ENCODE results near the gene KIF12. TPM values are rescaled to one million over a fixed set of nuclear protein-coding genes. Genes with fewer than 3 reads are reported as not detected.

Gene KIF12
- total and polyA plus RNA-seq, 4 experiments from 2014 or later = not detected

DNA sequence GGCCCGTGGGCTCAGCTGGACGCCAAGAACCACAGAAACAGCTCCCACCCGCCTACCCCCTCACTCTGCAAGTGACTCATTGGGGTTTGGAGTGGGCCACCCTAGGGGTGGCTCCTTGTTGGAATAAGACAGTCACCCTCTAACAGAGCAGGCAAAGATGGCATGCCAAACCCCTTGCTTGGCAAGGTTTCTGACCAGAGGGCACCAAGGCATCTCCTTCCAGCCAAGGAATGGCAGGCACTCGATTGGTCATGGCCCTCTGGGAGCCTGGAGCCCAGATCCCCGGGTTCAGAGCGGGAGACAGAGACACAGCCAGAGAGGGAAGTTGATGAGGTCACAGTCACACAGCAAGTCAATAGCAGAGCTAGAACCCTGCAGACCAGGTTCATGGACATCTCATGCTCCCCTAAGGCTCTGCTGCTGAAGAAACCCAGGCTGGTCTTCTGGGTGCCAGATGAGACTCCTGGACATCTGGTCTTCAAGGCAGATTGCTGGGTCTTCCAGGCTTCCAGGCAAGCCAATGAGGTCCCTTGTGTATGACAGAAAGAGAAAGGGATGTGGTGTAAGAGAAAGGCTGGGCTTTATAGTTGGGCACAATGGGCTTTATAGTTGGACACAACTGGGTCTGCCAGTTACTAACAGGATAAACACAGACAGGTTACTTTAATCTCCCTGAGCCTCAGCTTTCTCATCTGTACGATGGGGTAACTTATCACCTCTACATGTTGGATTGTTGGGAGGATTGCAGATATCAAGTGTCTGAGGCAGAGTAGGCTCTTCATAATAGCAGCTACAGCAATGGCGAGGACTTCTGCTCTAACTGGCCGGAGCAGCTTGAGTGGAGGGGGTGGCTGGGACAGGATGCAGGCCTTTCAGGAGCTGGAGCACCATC, 23.3 kb upstream of the KIF12 start:
- POLR2A ChIA-PET (ENCODE audit: partially characterized antibody) = no interaction called here
- peaks cover 9 to 15% of the 10 kb centered on the region in 2 donors for H3K27me3 Mint-ChIP-seq
- no peak overlapping the region for H3K4me3 ChIP-seq (ENCODE audit: low read length in 2 of 2)

GRCh38 chr9:114121227-114122135, 22.4 kb upstream of the KIF12 start:
- H3K36me3 Mint-ChIP-seq = no peaks in the 10 kb centered on the region
- H3K4me3 ChIP-seq (ENCODE audit: low read length in 2 of 2) = no peak overlapping the region
- H3K9me3 ChIP-seq (ENCODE audit: control insufficient read depth in 1 of 2, low read length in 2 of 2) = no peaks in the 10 kb centered on the region
- peaks cover 0 to 4% (median 0%) of the 10 kb centered on the region in 8 donors for H3K9me3 Mint-ChIP-seq
- intact Hi-C loops (cut with micrococcal nuclease) = no loop called here
- no peak for DNase-seq
- H3K27ac ChIP-seq (ENCODE audit: low read depth, low read length) = no peak overlapping the region
- H3K4me1 Mint-ChIP-seq = peaks cover 0 to 1% (median 0%) of the 10 kb centered on the region in 4 donors
- H3K27me3 Mint-ChIP-seq = peaks cover 13 to 18% of the 10 kb centered on the region in 2 donors
- ChIA-PET CTCF (ENCODE audit: partially characterized antibody) (no interaction called here), POLR2A (ENCODE audit: partially characterized antibody) (no interaction called here)
- no peak overlapping the region for H3K4me3 Mint-ChIP-seq
- no peaks in the 10 kb centered on the region for H3K27me3 ChIP-seq (ENCODE audit: insufficient read depth, low read length)
- H3K4me1 ChIP-seq (ENCODE audit: insufficient read depth, low read length) = no peaks in the 10 kb centered on the region
- no peak overlapping the region for H3K27ac Mint-ChIP-seq
- no peaks in the 10 kb centered on the region for H3K36me3 ChIP-seq (ENCODE audit: insufficient read depth, low read length)

More for the DNA sequence above, 23.3 kb upstream of the KIF12 start:
- H3K4me1 Mint-ChIP-seq = peaks cover 0 to 1% (median 0%) of the 10 kb centered on the region in 4 donors
- Histone ChIP-seq H3K27ac (ENCODE audit: low read depth, low read length) (no peak overlapping the region), H3K4me1 (ENCODE audit: insufficient read depth, low read length) (no peaks in the 10 kb centered on the region), H3K36me3 (ENCODE audit: insufficient read depth, low read length) (no peaks in the 10 kb centered on the region), H3K9me3 (ENCODE audit: control insufficient read depth in 1 of 2, low read length in 2 of 2) (peaks cover 0 to 1% of the 10 kb centered on the region in 2 donors), H3K27me3 (ENCODE audit: insufficient read depth, low read length) (no peaks in the 10 kb centered on the region)
- no peak for DNase-seq
- peaks cover 0 to 8% (median 4%) of the 10 kb centered on the region in 8 donors for H3K9me3 Mint-ChIP-seq
- CTCF ChIA-PET (ENCODE audit: partially characterized antibody) = no interaction called here
- intact Hi-C loops (cut with micrococcal nuclease) = no loop called here
- no peak overlapping the region for H3K4me3 Mint-ChIP-seq
- no peaks in the 10 kb centered on the region for H3K36me3 Mint-ChIP-seq
- H3K27ac Mint-ChIP-seq = no peak overlapping the region

DNA sequence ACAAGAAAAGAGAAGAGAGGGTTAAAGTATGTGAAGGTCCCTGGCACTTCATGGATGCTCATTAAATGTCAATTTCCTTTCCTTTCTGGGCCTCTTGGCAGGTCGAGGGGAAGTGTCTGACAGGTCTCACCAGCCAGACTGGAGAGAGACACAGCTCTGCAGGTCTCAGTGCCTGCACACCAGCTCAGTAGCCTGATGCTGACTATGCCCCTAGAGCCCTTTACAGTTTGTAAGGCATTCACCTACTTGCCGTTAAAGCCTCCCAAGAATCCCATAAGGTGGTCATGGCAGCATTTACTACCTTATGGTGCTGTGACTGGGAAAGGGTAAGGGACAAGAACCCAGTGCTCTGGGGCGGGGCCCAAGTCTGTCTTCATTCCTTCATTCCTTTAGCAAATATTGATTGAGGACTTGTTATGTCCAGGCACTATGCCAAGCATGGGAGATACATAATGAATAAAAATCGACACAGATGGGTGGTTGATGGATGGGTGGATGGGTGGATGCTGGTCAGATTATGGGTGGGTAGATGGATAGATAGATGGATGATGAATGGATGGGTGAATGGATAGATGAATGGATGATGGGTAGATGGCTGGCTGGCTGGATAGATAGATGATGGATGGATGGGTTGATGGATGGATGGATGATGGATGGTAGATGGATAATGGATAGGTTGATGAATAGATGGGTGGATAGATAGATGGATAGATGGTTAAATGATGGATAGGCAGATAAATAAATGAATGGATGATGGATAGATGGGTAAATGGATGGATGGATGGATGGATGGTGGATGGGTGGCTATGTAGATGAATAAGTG, 21.3 kb upstream of the KIF12 start:
- Mint-ChIP-seq H3K36me3 (no peaks in the 10 kb centered on the region), H3K4me1 (peaks cover 0 to 1% (median 0%) of the 10 kb centered on the region in 4 donors), H3K27me3 (peaks cover 13 to 18% of the 10 kb centered on the region in 2 donors), H3K9me3 (peaks cover 0 to 4% (median 0%) of the 10 kb centered on the region in 8 donors), H3K27ac (no peak overlapping the region), H3K4me3 (no peak overlapping the region)
- no peak overlapping the region for H3K27ac ChIP-seq (ENCODE audit: low read depth, low read length)
- POLR2A ChIA-PET (ENCODE audit: partially characterized antibody) = no interaction called here
- H3K27me3 ChIP-seq (ENCODE audit: insufficient read depth, low read length) = no peaks in the 10 kb centered on the region
- H3K4me3 ChIP-seq (ENCODE audit: low read length in 2 of 2) = no peak overlapping the region
- no peaks in the 10 kb centered on the region for H3K4me1 ChIP-seq (ENCODE audit: insufficient read depth, low read length)
- intact Hi-C loops (cut with micrococcal nuclease) = no loop called here
- no peaks in the 10 kb centered on the region for H3K36me3 ChIP-seq (ENCODE audit: insufficient read depth, low read length)
- no peak for DNase-seq
- CTCF ChIA-PET (ENCODE audit: partially characterized antibody) = no interaction called here
- no peaks in the 10 kb centered on the region for H3K9me3 ChIP-seq (ENCODE audit: control insufficient read depth in 1 of 2, low read length in 2 of 2)

GRCh38 chr9:114119242-114120191, 20.4 kb upstream of the KIF12 start:
- peaks cover 0 to 4% (median 0%) of the 10 kb centered on the region in 8 donors for H3K9me3 Mint-ChIP-seq
- H3K27ac Mint-ChIP-seq = no peak overlapping the region
- H3K36me3 ChIP-seq (ENCODE audit: insufficient read depth, low read length) = no peaks in the 10 kb centered on the region
- H3K27me3 ChIP-seq (ENCODE audit: insufficient read depth, low read length) = no peaks in the 10 kb centered on the region
- intact Hi-C loops (cut with micrococcal nuclease) = no loop called here
- no peaks in the 10 kb centered on the region for H3K36me3 Mint-ChIP-seq
- peaks cover 13 to 25% of the 10 kb centered on the region in 2 donors for H3K27me3 Mint-ChIP-seq
- ChIA-PET POLR2A (ENCODE audit: partially characterized antibody) (no interaction called here), CTCF (ENCODE audit: partially characterized antibody) (no interaction called here)
- H3K9me3 ChIP-seq (ENCODE audit: control insufficient read depth in 1 of 2, low read length in 2 of 2) = no peaks in the 10 kb centered on the region
- H3K4me1 ChIP-seq (ENCODE audit: insufficient read depth, low read length) = no peaks in the 10 kb centered on the region
- no peak overlapping the region for H3K27ac ChIP-seq (ENCODE audit: low read depth, low read length)
- peaks cover 0 to 1% (median 0%) of the 10 kb centered on the region in 4 donors for H3K4me1 Mint-ChIP-seq
- H3K4me3 ChIP-seq (ENCODE audit: low read length in 2 of 2) = no peak overlapping the region
- H3K4me3 Mint-ChIP-seq = no peak overlapping the region
- no peak for DNase-seq

DNA sequence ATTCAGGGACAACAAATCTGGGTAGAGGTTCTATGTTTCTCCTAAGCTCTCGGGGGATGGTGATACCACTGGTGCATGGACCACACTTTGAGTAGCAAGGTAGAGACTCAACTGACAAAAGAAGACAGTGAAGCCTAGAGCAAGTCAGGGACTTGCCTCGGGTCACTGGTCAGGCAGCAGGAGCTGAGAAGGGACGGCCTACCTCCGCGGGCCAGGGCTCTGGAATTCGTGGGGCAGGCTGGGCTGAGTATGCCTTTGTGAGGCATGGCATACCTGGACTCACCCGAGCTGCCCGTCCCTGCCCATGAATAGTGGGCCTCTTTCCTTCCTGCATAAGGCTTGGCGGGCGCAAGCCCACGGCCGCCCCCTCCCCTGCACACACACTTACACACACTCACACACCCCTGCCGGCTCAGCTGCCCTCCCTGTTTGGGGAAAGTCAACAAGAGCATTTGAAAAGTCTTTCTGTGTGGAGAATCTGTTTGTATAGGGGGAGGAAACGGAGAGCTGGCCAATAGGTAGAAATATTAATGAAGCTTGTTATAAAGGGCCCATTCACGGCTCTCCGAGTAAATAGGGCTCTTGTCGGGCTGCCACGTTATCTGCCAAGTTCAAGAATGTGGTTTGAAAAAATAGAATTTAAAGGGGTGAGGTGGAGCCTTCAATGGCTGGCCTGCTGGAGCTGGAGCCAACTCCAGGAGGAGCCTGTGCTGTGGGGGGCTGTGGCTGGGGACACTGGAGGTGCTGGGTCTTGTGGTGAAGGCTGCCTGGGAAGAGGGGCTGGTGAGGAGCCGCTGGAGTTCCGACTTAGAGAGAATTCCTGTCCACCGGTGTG, 19.1 kb upstream of the KIF12 start:
- H3K27me3 Mint-ChIP-seq = peaks cover 13 to 26% of the 10 kb centered on the region in 2 donors
- H3K4me1 Mint-ChIP-seq = peaks cover 0 to 1% (median 0%) of the 10 kb centered on the region in 4 donors
- no peak overlapping the region for H3K27ac Mint-ChIP-seq
- Histone ChIP-seq H3K4me3 (ENCODE audit: low read length in 2 of 2) (no peak overlapping the region), H3K27me3 (ENCODE audit: insufficient read depth, low read length) (no peaks in the 10 kb centered on the region), H3K9me3 (ENCODE audit: control insufficient read depth in 1 of 2, low read length in 2 of 2) (no peaks in the 10 kb centered on the region), H3K36me3 (ENCODE audit: insufficient read depth, low read length) (no peaks in the 10 kb centered on the region), H3K27ac (ENCODE audit: low read depth, low read length) (no peak overlapping the region), H3K4me1 (ENCODE audit: insufficient read depth, low read length) (no peaks in the 10 kb centered on the region)
- no peaks in the 10 kb centered on the region for H3K36me3 Mint-ChIP-seq
- no peak for DNase-seq
- no peak overlapping the region for H3K4me3 Mint-ChIP-seq
- peaks cover 0 to 2% (median 0%) of the 10 kb centered on the region in 8 donors for H3K9me3 Mint-ChIP-seq
- intact Hi-C loops (cut with micrococcal nuclease) = no loop called here
- CTCF ChIA-PET (ENCODE audit: partially characterized antibody) = interaction anchor here (0.7 to 1.0 kb wide), 2 partner anchors 36 to 46 kb away, joined by 3 read pairs; no protein-coding TSS in a partner anchor
- POLR2A ChIA-PET (ENCODE audit: partially characterized antibody) = no interaction called here

DNA sequence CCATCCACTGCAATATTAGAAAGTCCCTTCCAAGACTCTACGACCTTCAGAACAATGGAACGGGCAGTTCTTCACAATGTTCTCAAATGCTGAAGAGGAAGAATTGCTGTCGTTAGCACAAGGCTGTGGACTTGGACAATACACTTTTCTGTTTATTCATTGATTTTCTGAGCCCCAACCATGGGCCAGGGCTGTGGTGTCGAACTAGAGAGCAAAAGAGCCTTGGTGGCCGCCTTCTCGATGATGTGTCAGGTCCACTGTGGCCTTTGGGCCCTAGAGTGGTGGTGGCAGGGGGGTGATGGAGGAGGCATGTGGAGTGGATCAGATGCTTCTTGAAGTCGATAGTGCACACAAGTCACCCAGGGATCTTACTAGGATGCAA, 18.5 kb upstream of the KIF12 start:
- Mint-ChIP-seq H3K9me3 (peaks cover 0 to 2% (median 0%) of the 10 kb centered on the region in 8 donors), H3K4me3 (no peak overlapping the region), H3K27me3 (peaks cover 17 to 29% of the 10 kb centered on the region in 2 donors), H3K4me1 (peaks cover 0 to 1% (median 0%) of the 10 kb centered on the region in 4 donors), H3K36me3 (no peaks in the 10 kb centered on the region), H3K27ac (no peak overlapping the region)
- Histone ChIP-seq H3K27ac (ENCODE audit: low read depth, low read length) (no peak overlapping the region), H3K27me3 (ENCODE audit: insufficient read depth, low read length) (no peaks in the 10 kb centered on the region), H3K4me1 (ENCODE audit: insufficient read depth, low read length) (no peaks in the 10 kb centered on the region), H3K4me3 (ENCODE audit: low read length in 2 of 2) (no peak overlapping the region), H3K36me3 (ENCODE audit: insufficient read depth, low read length) (no peaks in the 10 kb centered on the region), H3K9me3 (ENCODE audit: control insufficient read depth in 1 of 2, low read length in 2 of 2) (no peaks in the 10 kb centered on the region)
- intact Hi-C loops (cut with micrococcal nuclease) = no loop called here
- ChIA-PET POLR2A (ENCODE audit: partially characterized antibody) (no interaction called here), CTCF (ENCODE audit: partially characterized antibody) (interaction anchor here (0.7 to 1.0 kb wide), 2 partner anchors 35 to 45 kb away, joined by 3 read pairs; no protein-coding TSS in a partner anchor)
- no peak for DNase-seq

Data from CD4-positive, alpha-beta memory T cell (primary cell).